ENCODE data around the gene KRTCAP3. TPM values are rescaled to one million over a fixed set of nuclear protein-coding genes. Genes with fewer than 3 reads are reported as not detected.

KRTCAP3 gene
- polyA plus RNA-seq, 2 of the 4 experiments (the other 2 are of a cell fraction): 0.68 to 1.3 TPM

DNA sequence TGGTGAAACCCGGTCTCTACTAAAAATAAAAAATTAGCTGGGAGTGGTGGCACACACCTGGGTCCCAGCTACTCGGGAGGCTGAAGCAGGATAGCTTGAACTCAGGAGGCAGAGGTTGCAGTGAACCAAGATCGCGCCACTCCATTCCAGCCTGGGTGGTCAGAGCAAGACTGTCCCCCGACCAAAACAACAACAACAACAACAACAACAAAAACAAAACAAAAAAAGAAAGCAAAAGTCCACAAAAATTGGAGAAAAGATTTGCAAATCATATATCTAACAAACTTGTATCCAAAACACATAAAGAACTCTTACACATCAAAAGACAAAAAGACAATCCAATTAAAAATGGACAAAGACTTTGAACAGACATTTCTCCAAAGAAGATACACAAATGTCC lies 43.2 kb upstream of the KRTCAP3 start:
- TF ChIP-seq, protein P1, sequence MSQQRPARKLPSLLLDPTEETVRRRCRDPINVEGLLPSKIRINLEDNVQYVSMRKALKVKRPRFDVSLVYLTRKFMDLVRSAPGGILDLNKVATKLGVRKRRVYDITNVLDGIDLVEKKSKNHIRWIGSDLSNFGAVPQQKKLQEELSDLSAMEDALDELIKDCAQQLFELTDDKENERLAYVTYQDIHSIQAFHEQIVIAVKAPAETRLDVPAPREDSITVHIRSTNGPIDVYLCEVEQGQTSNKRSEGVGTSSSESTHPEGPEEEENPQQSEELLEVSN (IDR thresholded peaks at IDR 0.05; ENCODE audit: borderline replicate concordance, low read depth): no peak
- TF ChIP-seq CBX2 (IDR thresholded peaks at IDR 0.05; ENCODE audit: borderline replicate concordance, low read depth): no peak
- H3K4me2 ChIP-seq: no peak overlapping the region
- H3K9me3 ChIP-seq: no peaks in the 10 kb centered on the region
- H3K27ac ChIP-seq: no peak overlapping the region
- CTCF ChIA-PET: interaction anchor here (2.3 kb wide), 1 partner anchor 9 kb away, joined by 15 read pairs; the partner anchor contains the start of gene PPM1G
- H3K4me3 ChIP-seq: no peak overlapping the region
- 0 out of 3 replicates have a peak, but pooled peaks cover 3% of the 10 kb centered on the region for H3K4me1 ChIP-seq
- DNase-seq (ENCODE audit: low read depth in 1 of 2, low spot score in 1 of 2) (no peak), FAIRE-seq (no peak), ATAC-seq (no peak)
- POLR2A ChIA-PET: interaction anchor here (1.1 kb wide), 1 partner anchor 29 kb away, joined by 3 read pairs; the partner anchor contains the start of gene NRBP1
- 93% methylated on average over 5 of the region's 5 CpGs for WGBS (ENCODE audit: missing lambda C conversion rate)

DNA sequence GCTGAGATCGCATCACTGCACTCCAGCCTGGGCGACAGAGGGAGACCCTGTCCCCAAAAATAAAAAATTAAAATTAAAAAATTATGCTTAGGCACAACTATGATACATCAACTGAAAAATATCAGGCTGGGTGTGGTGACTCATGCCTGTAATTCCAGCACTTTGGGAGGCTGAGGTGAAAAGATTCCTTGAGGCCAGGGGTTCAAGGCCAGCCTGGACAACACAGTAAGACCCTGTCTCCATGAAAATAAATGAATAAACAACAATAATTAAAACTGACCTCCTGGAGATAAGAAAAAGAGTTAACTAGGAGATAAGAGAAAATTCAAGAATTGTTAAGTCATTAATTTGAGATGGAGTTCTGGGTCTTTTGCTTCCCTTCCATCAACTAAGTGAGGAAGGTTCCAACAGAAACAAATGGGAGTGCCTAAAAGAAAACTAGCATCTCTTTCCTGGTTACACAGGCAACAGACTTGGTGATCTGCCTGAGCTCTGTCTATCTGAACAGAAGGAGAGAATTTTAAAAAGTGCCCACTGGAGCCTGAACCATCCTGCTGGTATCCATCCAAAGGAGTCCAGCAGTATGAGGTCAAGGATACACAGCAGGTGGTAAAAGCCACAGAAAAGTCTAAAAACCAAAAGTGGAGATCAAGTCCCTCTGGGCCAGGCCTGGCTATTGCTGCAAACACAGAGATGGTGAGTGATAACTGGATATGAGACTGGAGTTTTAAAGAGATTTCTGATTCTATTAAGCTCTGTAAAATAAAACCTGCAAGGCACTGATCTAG lies 41.6 kb upstream of the KRTCAP3 start:
- FAIRE-seq (no peak), ATAC-seq (no peak), DNase-seq (ENCODE audit: low read depth in 1 of 2, low spot score in 1 of 2) (no peak)
- Histone ChIP-seq H3K9me3 (no peaks in the 10 kb centered on the region), H3K27ac (no peak overlapping the region), H3K4me1 (0 out of 3 replicates have a peak, but pooled peaks cover 3% of the 10 kb centered on the region), H3K4me3 (no peak overlapping the region), H3K4me2 (no peak overlapping the region)
- TF ChIP-seq FOSL2 (IDR thresholded peaks at IDR 0.05): no peak
- TF ChIP-seq FOSL2 (CRISPR knock-in tag; IDR thresholded peaks at IDR 0.05): peak; percentile 32; the same call in 1 of the 2 replicates
- TF ChIP-seq NPAS2 (CRISPR knock-in tag; IDR thresholded peaks at IDR 0.05; ENCODE audit: borderline replicate concordance): no peak
- CTCF ChIA-PET: interaction anchor here (1.5 to 2.4 kb wide), 2 partner anchors 9 to 16 kb away, joined by 4 to 7 read pairs; partner anchors contain the start of gene PPM1G
- 92% methylated on average over 2 of the region's 2 CpGs for WGBS (ENCODE audit: missing lambda C conversion rate)
- POLR2A ChIA-PET: interaction anchor here (1.0 kb wide), 1 partner anchor 9 kb away, joined by 4 read pairs; the partner anchor contains the start of gene PPM1G

DNA sequence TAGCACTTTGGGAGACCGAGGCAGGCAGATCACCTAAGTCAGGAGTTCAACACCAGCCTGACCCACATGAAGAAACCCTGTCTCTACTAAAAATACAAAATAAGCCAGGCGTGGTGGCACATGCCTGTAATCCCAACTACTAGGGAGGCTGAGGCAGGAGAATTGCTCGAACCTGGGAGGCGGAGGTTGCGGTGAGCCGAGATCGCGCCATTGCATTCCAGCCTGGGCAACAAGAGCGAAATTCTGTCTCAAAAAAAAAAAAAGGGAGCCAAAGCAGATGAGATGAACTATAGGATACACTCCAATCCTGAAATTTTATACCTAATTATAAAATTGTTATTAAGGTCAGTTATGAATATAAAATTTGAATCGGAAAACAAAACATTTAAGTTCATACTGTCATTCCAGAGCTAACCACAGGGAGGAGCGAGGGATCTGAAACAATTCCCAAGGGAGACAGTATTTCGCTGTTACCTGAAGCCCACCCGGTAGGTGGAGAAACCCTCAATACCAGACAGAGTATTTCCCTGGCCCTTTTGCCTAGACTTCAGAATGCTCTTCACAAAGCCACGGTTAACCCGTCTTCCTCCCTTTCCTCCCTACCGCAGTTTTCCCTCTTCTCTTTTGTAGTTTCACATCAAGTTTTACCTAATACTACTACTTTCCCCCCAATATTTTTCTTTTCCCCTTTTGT lies 34.2 kb upstream of the KRTCAP3 start:
- 43% methylated on average over 16 of the region's 16 CpGs for WGBS (ENCODE audit: missing lambda C conversion rate)
- ATAC-seq: peak in 1 of 2 experiments; percentile 14; a peak in 1 of 6 replicates

More for the DNA sequence above, 34.2 kb upstream of the KRTCAP3 start:
- FAIRE-seq (no peak), DNase-seq (ENCODE audit: low read depth in 1 of 2, low spot score in 1 of 2) (peak; percentile 75 to 78)
- ChIA-PET POLR2A (interaction anchor here (0.6 to 3.1 kb wide), 4 partner anchors 21 to 983 kb away, joined by 3 to 78 read pairs (median 10); partner anchors contain the start of genes NRBP1 and ZNF513), CTCF (interaction anchor here (0.6 to 5.3 kb wide), 18 partner anchors 9 to 275 kb away, joined by 3 to 72 read pairs (median 4); partner anchors contain the start of genes CCDC121, GPN1, NRBP1 and SLC4A1AP)
- Histone ChIP-seq H3K27ac (peak overlapping the region; percentile 49 to 90; a peak in 3 of 6 replicates), H3K4me2 (peak overlapping the region; percentile 89), H3K4me1 (peaks cover 25% of the 10 kb centered on the region; the same call in 2 of the 3 replicates), H3K9me3 (no peaks in the 10 kb centered on the region), H3K4me3 (peak overlapping the region; percentile 87)
- no peak for TF ChIP-seq CBX8 (IDR thresholded peaks at IDR 0.05)
- TF ChIP-seq RAD21 (conservative IDR thresholded peaks at IDR 0.05 in 1 of 2, IDR thresholded peaks at IDR 0.05 in 1 of 2): peak; percentile 66 to 74
- TF ChIP-seq, protein P1 (IDR thresholded peaks at IDR 0.05; ENCODE audit: borderline replicate concordance, low read depth): no peak
- peak; percentile 73 for TF ChIP-seq SMC3 (IDR thresholded peaks at IDR 0.05)
- no peak for TF ChIP-seq HES2 (IDR thresholded peaks at IDR 0.05)
- TF ChIP-seq, protein P2, sequence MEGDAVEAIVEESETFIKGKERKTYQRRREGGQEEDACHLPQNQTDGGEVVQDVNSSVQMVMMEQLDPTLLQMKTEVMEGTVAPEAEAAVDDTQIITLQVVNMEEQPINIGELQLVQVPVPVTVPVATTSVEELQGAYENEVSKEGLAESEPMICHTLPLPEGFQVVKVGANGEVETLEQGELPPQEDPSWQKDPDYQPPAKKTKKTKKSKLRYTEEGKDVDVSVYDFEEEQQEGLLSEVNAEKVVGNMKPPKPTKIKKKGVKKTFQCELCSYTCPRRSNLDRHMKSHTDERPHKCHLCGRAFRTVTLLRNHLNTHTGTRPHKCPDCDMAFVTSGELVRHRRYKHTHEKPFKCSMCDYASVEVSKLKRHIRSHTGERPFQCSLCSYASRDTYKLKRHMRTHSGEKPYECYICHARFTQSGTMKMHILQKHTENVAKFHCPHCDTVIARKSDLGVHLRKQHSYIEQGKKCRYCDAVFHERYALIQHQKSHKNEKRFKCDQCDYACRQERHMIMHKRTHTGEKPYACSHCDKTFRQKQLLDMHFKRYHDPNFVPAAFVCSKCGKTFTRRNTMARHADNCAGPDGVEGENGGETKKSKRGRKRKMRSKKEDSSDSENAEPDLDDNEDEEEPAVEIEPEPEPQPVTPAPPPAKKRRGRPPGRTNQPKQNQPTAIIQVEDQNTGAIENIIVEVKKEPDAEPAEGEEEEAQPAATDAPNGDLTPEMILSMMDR (IDR thresholded peaks at IDR 0.05): peak; percentile 74
- TF ChIP-seq PHF8 (IDR thresholded peaks at IDR 0.05; ENCODE audit: borderline replicate concordance, low read depth): no peak
- no peak for TF ChIP-seq NPAS2 (CRISPR knock-in tag; IDR thresholded peaks at IDR 0.05; ENCODE audit: borderline replicate concordance)
